A673 (cell line): Measurements from ENCODE around the gene CARD9. TPM values are rescaled to one million over a fixed set of nuclear protein-coding genes. Genes with fewer than 3 reads are reported as not detected.

ENCODE experiments used
- BruUV-seq: library from RNA; stranded (reverse); fragments of 400-500 nt; replicated peaks from 2 replicates; lab custom pipeline; 2021; lab: Mats Ljungman, UMichigan
- CTCF ChIA-PET: fragments of 300-600 bp; sonication (Branson Sonifier 250); formaldehyde crosslinking; loops from one replicate; lab custom pipeline; 2022; ENCODE audit warnings: antibody characterized with exemption; lab: Charles Lee
- POLR2A ChIA-PET: fragments of 300-600 bp; sonication (Branson Sonifier 250); formaldehyde crosslinking; loops from one replicate; lab custom pipeline; 2022; ENCODE audit warnings: antibody characterized with exemption; ENCODE audit not compliant: low non-redundant PET; lab: Charles Lee
- DNase-seq: peaks from one replicate; pipeline ENCODE4 v3.0.0-alpha.2; 2015; ENCODE audit warnings: low spot score
- H3K27ac ChIP-seq: fragments of 200-600 bp; sonication (generic); 2 replicates; pipeline ENCODE4 v1.5.1; 2016; ENCODE audit warnings: mixed run types, low read depth, mild to moderate bottlenecking, mixed read lengths, antibody characterized with exemption, low read length; ENCODE audit not compliant: poor library complexity, severe bottlenecking
- H3K27me3 ChIP-seq: fragments of 200-600 bp; sonication (generic); replicated peaks from 2 replicates; pipeline ENCODE4 v1.6.1; 2017; ENCODE audit warnings: mixed run types, low read depth, mild to moderate bottlenecking, mixed read lengths, antibody characterized with exemption, low read length; ENCODE audit not compliant: insufficient read depth, poor library complexity
- H3K36me3 ChIP-seq: fragments of 200-600 bp; sonication (generic); 2 replicates; pipeline ENCODE4 v1.6.1; 2016; ENCODE audit warnings: mixed run types, mild to moderate bottlenecking, mixed read lengths, antibody characterized with exemption, low read length; ENCODE audit not compliant: insufficient read depth, poor library complexity, severe bottlenecking
- H3K4me1 ChIP-seq: fragments of 200-600 bp; sonication (generic); 2 replicates; pipeline ENCODE4 v1.6.1; 2017; ENCODE audit warnings: mixed run types, mild to moderate bottlenecking, mixed read lengths, antibody characterized with exemption, low read length; ENCODE audit not compliant: insufficient read depth, poor library complexity, severe bottlenecking
- H3K4me3 ChIP-seq: fragments of 200-600 bp; sonication (generic); 2 replicates; pipeline ENCODE4 v1.5.1; 2016; ENCODE audit warnings: low read depth, mixed run types, mild to moderate bottlenecking, mixed read lengths, low read length; ENCODE audit not compliant: poor library complexity, severe bottlenecking
- H3K9me3 ChIP-seq: fragments of 200-600 bp; sonication (generic); 2 replicates; pipeline ENCODE4 v1.6.1; 2016; ENCODE audit warnings: mixed run types, low read depth, mild to moderate bottlenecking, mixed read lengths, antibody characterized with exemption, low read length; ENCODE audit not compliant: poor library complexity, severe bottlenecking
- CTCF ChIP-seq: fragments of 300-800, 200-600 bp; sonication (generic); conservative IDR thresholded peaks from 2 replicates; pipeline ENCODE4 v1.5.1; 2017; ENCODE audit warnings: low read depth, mild to moderate bottlenecking, antibody characterized with exemption, low read length, moderate library complexity, mixed read lengths
- EZH2 ChIP-seq: fragments of 200-600 bp; sonication (generic); IDR thresholded peaks from 2 replicates; pipeline ENCODE4 v1.6.1; 2017; ENCODE audit warnings: borderline replicate concordance, low read depth, mild to moderate bottlenecking, mixed read lengths, antibody characterized with exemption, low read length; ENCODE audit not compliant: poor library complexity, severe bottlenecking
- intact Hi-C: fragments of 100-400 bp; cut with micrococcal nuclease; formaldehyde crosslinking; loops from one replicate; pipeline ENCODE4 v1.10.0; 2022; ENCODE audit not compliant: unreplicated experiment
- total RNA-seq: library from RNA; stranded (reverse); gene quantifications from 2 replicates; pipeline ENCODE4 v1.2.3, GENCODE V29; 2021

CARD9 gene
- total RNA-seq, 1 experiment from 2014 or later: 5.4 TPM

GRCh38 chr9:136355616-136356557 is 17.6 kb downstream of the CARD9 start:
- TF ChIP-seq CTCF (no peak), EZH2 (no peak)
- no peak overlapping the region for H3K27ac ChIP-seq
- H3K4me3 ChIP-seq: no peak overlapping the region
- H3K4me1 ChIP-seq: no peaks in the 10 kb centered on the region
- CTCF ChIA-PET: no interaction called here
- H3K27me3 ChIP-seq: no peaks in the 10 kb centered on the region
- intact Hi-C loops: no loop called here
- H3K9me3 ChIP-seq: no peaks in the 10 kb centered on the region
- POLR2A ChIA-PET: no interaction called here
- BruUV-seq: no TSS peak
- no peaks in the 10 kb centered on the region for H3K36me3 ChIP-seq
- DNase-seq: no peak

GRCh38 chr9:136354592-136355085 is 18.8 kb downstream of the CARD9 start:
- no peak for DNase-seq
- TF ChIP-seq EZH2 (no peak), CTCF (no peak)
- BruUV-seq: no TSS peak
- H3K4me1 ChIP-seq: no peaks in the 10 kb centered on the region
- H3K36me3 ChIP-seq: no peaks in the 10 kb centered on the region
- H3K4me3 ChIP-seq: no peak overlapping the region
- intact Hi-C loops: no loop called here
- no peaks in the 10 kb centered on the region for H3K9me3 ChIP-seq
- no peaks in the 10 kb centered on the region for H3K27me3 ChIP-seq
- H3K27ac ChIP-seq: no peak overlapping the region
- ChIA-PET POLR2A (no interaction called here), CTCF (no interaction called here)

- Histone ChIP-seq H3K27me3 (no peaks in the 10 kb centered on the region), H3K27ac (no peak overlapping the region), H3K4me1 (no peaks in the 10 kb centered on the region), H3K9me3 (no peaks in the 10 kb centered on the region), H3K4me3 (no peak overlapping the region), H3K36me3 (no peaks in the 10 kb centered on the region)
- ChIA-PET POLR2A (no interaction called here), CTCF (no interaction called here)
- intact Hi-C loops: no loop called here
- no TSS peak for BruUV-seq
- TF ChIP-seq EZH2 (no peak), CTCF (no peak)
- DNase-seq: no peak
Measured at GRCh38 chr9:136353757-136354488, 19.5 kb downstream of the CARD9 start.
